SU-DHL-6 (cell line): ENCODE data around the gene N4BP2.

Experiments used
- CTCF ChIP-seq: fragments of 200-600 bp; sonication (generic); IDR thresholded peaks from one replicate; pipeline ENCODE4 v1.5.1; 2017; ENCODE audit warnings: antibody characterized with exemption, mild to moderate bottlenecking, low read length, moderate library complexity; ENCODE audit not compliant: insufficient read depth, poor library complexity, severe bottlenecking
- EZH2phosphoT487 ChIP-seq: fragments of 200-600 bp; sonication (generic), shearing (Covaris generic); conservative IDR thresholded peaks from 2 replicates; pipeline ENCODE4 v1.6.1; 2018; ENCODE audit warnings: mild to moderate bottlenecking, antibody characterized with exemption, low read length, moderate library complexity, mixed read lengths

- TF ChIP-seq CTCF (no peak), EZH2phosphoT487 (no peak)
Observed at GRCh38 chr4:40065010-40065409, 8.4 kb downstream of the N4BP2 start.
